ENCODE results near the gene SUCLG1. TPM values are rescaled to one million over a fixed set of nuclear protein-coding genes. Genes with fewer than 3 reads are reported as not detected.

Gene SUCLG1
- polyA plus RNA-seq, 1 donor (not counting 4 experiments of a cell fraction or from before 2014, with no cell fraction given) = 83.6 TPM

DNA sequence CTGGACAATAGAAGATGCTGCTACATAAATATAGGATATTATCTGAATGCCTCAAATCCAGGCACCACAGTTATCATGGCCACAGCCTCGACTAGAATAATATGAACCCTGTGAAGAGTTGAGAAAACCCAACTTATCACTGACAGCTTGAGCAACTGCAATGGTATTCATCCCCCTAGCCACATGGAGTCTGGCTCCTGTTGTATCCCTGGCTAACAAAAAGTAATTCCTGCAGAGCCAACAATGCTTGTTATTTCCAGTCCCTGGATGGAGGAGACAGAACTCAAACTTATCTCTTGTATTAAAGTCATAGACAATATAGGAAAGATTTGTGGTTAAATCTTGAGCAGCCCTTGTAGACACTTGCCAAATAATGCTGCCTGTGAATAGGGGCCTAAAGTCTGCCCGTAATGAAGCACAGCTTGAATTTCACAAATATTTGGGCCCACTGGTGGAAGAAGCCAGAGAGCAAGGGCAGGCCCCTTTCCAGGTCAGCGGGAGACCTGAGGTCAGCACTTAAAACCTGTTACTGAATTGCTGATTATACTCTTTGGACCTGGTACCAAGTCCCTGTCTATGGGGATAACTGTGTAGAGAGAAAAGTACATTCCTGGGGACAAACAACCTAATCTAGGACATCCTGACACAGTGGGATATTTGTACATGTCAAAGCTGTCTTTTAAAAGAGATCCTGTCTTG lies 28.4 kb upstream of the SUCLG1 start:
- Histone ChIP-seq H3K9me1 (ENCODE audit: control insufficient read depth, extremely low read depth, insufficient read depth, low read length) (no peaks in the 10 kb centered on the region), H3K4me3 (ENCODE audit: control insufficient read depth in 2 of 3, extremely low read depth in 1 of 3, insufficient read depth in 2 of 3, low read depth in 1 of 3, low read length in 3 of 3) (no peak overlapping the region), H3K4me1 (ENCODE audit: control insufficient read depth, extremely low read depth, insufficient read depth, low read length) (no peaks in the 10 kb centered on the region), H3K4me2 (ENCODE audit: control insufficient read depth, extremely low read depth, insufficient read depth, low read depth, low read length) (no peak overlapping the region), H3K79me2 (ENCODE audit: control insufficient read depth, insufficient read depth, low read length) (no peaks in the 10 kb centered on the region), H2AFZ (ENCODE audit: control insufficient read depth, low read length) (no peak overlapping the region), H3K9ac (ENCODE audit: control insufficient read depth, extremely low read depth, insufficient read depth, low read length) (no peak overlapping the region), H3K9me3 (ENCODE audit: control insufficient read depth, low read depth, low read length) (no peaks in the 10 kb centered on the region), H3K27me3 (ENCODE audit: control insufficient read depth, extremely low read depth, insufficient read depth, low read length) (no peaks in the 10 kb centered on the region), H3K36me3 (ENCODE audit: control insufficient read depth in 2 of 2, extremely low read depth in 1 of 2, insufficient read depth in 2 of 2, low read length in 2 of 2) (no peaks in the 10 kb centered on the region), H3K27ac (ENCODE audit: control insufficient read depth, insufficient read depth, low read length) (no peak overlapping the region), H4K20me1 (ENCODE audit: control insufficient read depth, extremely low read depth, insufficient read depth, low read length) (no peaks in the 10 kb centered on the region)
- no peak for TF ChIP-seq EZH2 (IDR thresholded peaks at IDR 0.05; ENCODE audit: low read length)
- TF ChIP-seq, protein P1, sequence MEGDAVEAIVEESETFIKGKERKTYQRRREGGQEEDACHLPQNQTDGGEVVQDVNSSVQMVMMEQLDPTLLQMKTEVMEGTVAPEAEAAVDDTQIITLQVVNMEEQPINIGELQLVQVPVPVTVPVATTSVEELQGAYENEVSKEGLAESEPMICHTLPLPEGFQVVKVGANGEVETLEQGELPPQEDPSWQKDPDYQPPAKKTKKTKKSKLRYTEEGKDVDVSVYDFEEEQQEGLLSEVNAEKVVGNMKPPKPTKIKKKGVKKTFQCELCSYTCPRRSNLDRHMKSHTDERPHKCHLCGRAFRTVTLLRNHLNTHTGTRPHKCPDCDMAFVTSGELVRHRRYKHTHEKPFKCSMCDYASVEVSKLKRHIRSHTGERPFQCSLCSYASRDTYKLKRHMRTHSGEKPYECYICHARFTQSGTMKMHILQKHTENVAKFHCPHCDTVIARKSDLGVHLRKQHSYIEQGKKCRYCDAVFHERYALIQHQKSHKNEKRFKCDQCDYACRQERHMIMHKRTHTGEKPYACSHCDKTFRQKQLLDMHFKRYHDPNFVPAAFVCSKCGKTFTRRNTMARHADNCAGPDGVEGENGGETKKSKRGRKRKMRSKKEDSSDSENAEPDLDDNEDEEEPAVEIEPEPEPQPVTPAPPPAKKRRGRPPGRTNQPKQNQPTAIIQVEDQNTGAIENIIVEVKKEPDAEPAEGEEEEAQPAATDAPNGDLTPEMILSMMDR (optimal IDR thresholded peaks at IDR 0.05 in 1 of 3, IDR thresholded peaks at IDR 0.05 in 1 of 3, conservative IDR thresholded peaks at IDR 0.05 in 1 of 3; ENCODE audit: extremely low read depth in 1 of 3, insufficient read depth in 2 of 3, low read length in 3 of 3) = no peak
- no peak for FAIRE-seq
- dilution Hi-C loops (cut with MboI; ENCODE audit: extremely low pct_ligation_motif_present, low sequenced_read_pairs) = no loop called here
- DNase-seq (ENCODE audit: low read depth, low spot score) = no peak

DNA sequence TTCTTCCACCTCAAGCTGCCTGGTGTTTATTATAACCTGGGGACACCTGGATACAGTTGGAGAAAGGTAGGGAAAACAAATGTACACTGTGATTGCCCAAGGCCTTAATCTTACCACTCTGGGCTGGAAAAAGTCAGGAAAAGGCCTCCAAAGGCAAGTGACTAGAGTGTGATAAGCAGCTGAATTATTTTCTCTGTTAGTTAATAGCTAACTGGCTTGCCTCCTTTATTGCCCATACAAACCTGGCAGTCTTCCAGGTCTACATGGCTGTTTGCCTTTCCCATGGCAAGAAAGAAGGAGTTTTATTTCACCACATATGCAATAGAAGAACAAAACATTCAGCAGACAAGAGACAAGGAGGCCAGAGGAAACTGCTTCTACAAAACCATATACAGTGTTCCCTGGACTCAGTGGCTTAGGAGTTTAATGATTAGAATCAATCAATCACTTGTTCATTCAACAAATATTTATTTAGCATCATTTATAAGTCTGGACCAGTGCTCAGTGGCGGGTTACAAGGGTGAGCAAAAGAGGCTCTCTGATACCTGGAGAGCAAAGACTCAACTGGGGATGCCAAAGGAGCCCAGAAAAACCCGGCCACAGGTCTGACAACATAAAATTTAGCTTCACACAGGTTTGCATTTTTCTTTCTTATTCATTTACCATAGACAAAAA lies 27.5 kb upstream of the SUCLG1 start:
- H3K79me2 ChIP-seq (ENCODE audit: control insufficient read depth, insufficient read depth, low read length) = no peaks in the 10 kb centered on the region
- no peaks in the 10 kb centered on the region for H3K27me3 ChIP-seq (ENCODE audit: control insufficient read depth, extremely low read depth, insufficient read depth, low read length)
- H3K9me1 ChIP-seq (ENCODE audit: control insufficient read depth, extremely low read depth, insufficient read depth, low read length) = no peaks in the 10 kb centered on the region
- no peak overlapping the region for H3K9ac ChIP-seq (ENCODE audit: control insufficient read depth, extremely low read depth, insufficient read depth, low read length)
- no peaks in the 10 kb centered on the region for H3K9me3 ChIP-seq (ENCODE audit: control insufficient read depth, low read depth, low read length)
- H3K27ac ChIP-seq (ENCODE audit: control insufficient read depth, insufficient read depth, low read length) = no peak overlapping the region
- dilution Hi-C loops (cut with MboI; ENCODE audit: extremely low pct_ligation_motif_present, low sequenced_read_pairs) = no loop called here
- no peaks in the 10 kb centered on the region for H4K20me1 ChIP-seq (ENCODE audit: control insufficient read depth, extremely low read depth, insufficient read depth, low read length)
- DNase-seq (ENCODE audit: low read depth, low spot score) = no peak
- no peak overlapping the region for H3K4me2 ChIP-seq (ENCODE audit: control insufficient read depth, extremely low read depth, insufficient read depth, low read depth, low read length)
- FAIRE-seq = no peak
- H2AFZ ChIP-seq (ENCODE audit: control insufficient read depth, low read length) = no peak overlapping the region
- no peaks in the 10 kb centered on the region for H3K36me3 ChIP-seq (ENCODE audit: control insufficient read depth in 2 of 2, extremely low read depth in 1 of 2, insufficient read depth in 2 of 2, low read length in 2 of 2)
- no peaks in the 10 kb centered on the region for H3K4me1 ChIP-seq (ENCODE audit: control insufficient read depth, extremely low read depth, insufficient read depth, low read length)
- TF ChIP-seq, protein P1 (optimal IDR thresholded peaks at IDR 0.05 in 1 of 3, IDR thresholded peaks at IDR 0.05 in 1 of 3, conservative IDR thresholded peaks at IDR 0.05 in 1 of 3; ENCODE audit: extremely low read depth in 1 of 3, insufficient read depth in 2 of 3, low read length in 3 of 3) = no peak
- TF ChIP-seq EZH2 (IDR thresholded peaks at IDR 0.05; ENCODE audit: low read length) = no peak
- H3K4me3 ChIP-seq (ENCODE audit: control insufficient read depth in 2 of 3, extremely low read depth in 1 of 3, insufficient read depth in 2 of 3, low read depth in 1 of 3, low read length in 3 of 3) = no peak overlapping the region
